Astrocyte (in vitro differentiated cells and primary cell): ENCODE measurements around the gene KCNH4. TPM values are rescaled to one million over a fixed set of nuclear protein-coding genes. Genes with fewer than 3 reads are reported as not detected.

Experiments used
- DNase-seq: peaks from one replicate; pipeline ENCODE4 v3.0.0-alpha.2; 2010; ENCODE audit warnings: low read depth
- FAIRE-seq: peaks from 2 replicates; lab custom pipeline; 2011; peaks lifted over from hg19 to GRCh38; lab: Jason Lieb, UNC
- H2AFZ ChIP-seq: 2 replicates; pipeline ENCODE4 v1.6.0; 2012; ENCODE audit warnings: low read depth, low read length, inconsistent platforms
- H3K27ac ChIP-seq: 2 replicates; pipeline ENCODE4 v1.5.1; 2011; ENCODE audit warnings: low read depth, low read length, inconsistent platforms
- H3K27me3 ChIP-seq: 2 replicates; pipeline ENCODE4 v1.6.0; 2011; ENCODE audit warnings: low read length, inconsistent platforms; ENCODE audit not compliant: insufficient read depth
- H3K36me3 ChIP-seq: 2 replicates; pipeline ENCODE4 v1.5.1; 2011; ENCODE audit warnings: low read length, inconsistent platforms; ENCODE audit not compliant: insufficient read depth
- H3K4me1 ChIP-seq: 2 replicates; pipeline ENCODE4 v1.5.1; 2011; ENCODE audit warnings: low read length, inconsistent platforms; ENCODE audit not compliant: insufficient read depth
- H3K4me2 ChIP-seq: 2 replicates; pipeline ENCODE4 v1.6.0; 2012; ENCODE audit warnings: low read length, inconsistent platforms
- H3K4me3 ChIP-seq: 2 replicates; pipeline ENCODE4 v1.5.1; 2011; ENCODE audit warnings: low read depth, mild to moderate bottlenecking, low read length, inconsistent platforms; ENCODE audit not compliant: insufficient read depth
- H3K79me2 ChIP-seq: 2 replicates; pipeline ENCODE4 v1.6.0; 2012; ENCODE audit warnings: mild to moderate bottlenecking, low read length, inconsistent platforms; ENCODE audit not compliant: insufficient read depth
- H3K9ac ChIP-seq: 2 replicates; pipeline ENCODE4 v1.6.0; 2012; ENCODE audit warnings: mild to moderate bottlenecking, low read length, inconsistent platforms
- H3K9me3 ChIP-seq: 2 replicates; pipeline ENCODE4 v1.5.1; 2012; ENCODE audit warnings: low read depth, mild to moderate bottlenecking, low read length, inconsistent platforms; ENCODE audit not compliant: insufficient read depth
- H4K20me1 ChIP-seq: 2 replicates; pipeline ENCODE4 v1.6.0; 2012; ENCODE audit warnings: low read length, inconsistent platforms; ENCODE audit not compliant: insufficient read depth
- H3K27ac Mint-ChIP-seq: one replicate; pipeline ENCODE4 v1.8.0; 2021; ENCODE audit warnings: mild to moderate bottlenecking, mixed read lengths; ENCODE audit not compliant: unreplicated experiment
- H3K27me3 Mint-ChIP-seq: one replicate; pipeline ENCODE4 v1.8.0; 2021; ENCODE audit warnings: low read depth, mixed read lengths; ENCODE audit not compliant: unreplicated experiment
- H3K36me3 Mint-ChIP-seq: one replicate; pipeline ENCODE4 v1.8.0; 2021; ENCODE audit warnings: low read depth, mixed read lengths; ENCODE audit not compliant: unreplicated experiment
- H3K4me1 Mint-ChIP-seq: one replicate; pipeline ENCODE4 v1.8.0; 2021; ENCODE audit warnings: low read depth, mixed read lengths; ENCODE audit not compliant: unreplicated experiment
- H3K4me3 Mint-ChIP-seq: one replicate; pipeline ENCODE4 v1.8.0; 2021; ENCODE audit warnings: mild to moderate bottlenecking, moderate library complexity, mixed read lengths; ENCODE audit not compliant: unreplicated experiment
- H3K9me3 Mint-ChIP-seq: one replicate; pipeline ENCODE4 v1.8.0; 2021; ENCODE audit warnings: mild to moderate bottlenecking, mixed read lengths; ENCODE audit not compliant: unreplicated experiment
- EZH2 ChIP-seq: IDR thresholded peaks from 2 replicates; pipeline ENCODE4 v1.6.1; 2012; ENCODE audit warnings: mild to moderate bottlenecking, low read length, inconsistent platforms; ENCODE audit not compliant: insufficient read depth
- total RNA-seq: library from RNA; stranded (reverse); gene quantifications from 2 replicates; pipeline ENCODE4 v1.2.1, GENCODE V29; 2021
- TF ChIP-seq, protein P1 (sequence below): IDR thresholded peaks from 2 replicates; pipeline ENCODE4 v1.5.1; 2011; ENCODE audit warnings: low read depth, mild to moderate bottlenecking, inconsistent platforms, low read length, moderate library complexity; ENCODE audit not compliant: insufficient read depth

Gene KCNH4
- total RNA-seq, 1 donor from 2014 or later = not detected

- Histone ChIP-seq H3K27ac (no peak overlapping the region), H2AFZ (no peak overlapping the region), H4K20me1 (peaks cover 4% of the 10 kb centered on the region), H3K9me3 (no peaks in the 10 kb centered on the region), H3K9ac (no peak overlapping the region), H3K36me3 (no peaks in the 10 kb centered on the region), H3K27me3 (peaks cover 31% of the 10 kb centered on the region), H3K4me1 (peaks cover 10% of the 10 kb centered on the region), H3K4me3 (no peak overlapping the region), H3K4me2 (no peak overlapping the region), H3K79me2 (no peaks in the 10 kb centered on the region)
- DNase-seq = no peak
- no peak for TF ChIP-seq EZH2
- TF ChIP-seq, protein P1, sequence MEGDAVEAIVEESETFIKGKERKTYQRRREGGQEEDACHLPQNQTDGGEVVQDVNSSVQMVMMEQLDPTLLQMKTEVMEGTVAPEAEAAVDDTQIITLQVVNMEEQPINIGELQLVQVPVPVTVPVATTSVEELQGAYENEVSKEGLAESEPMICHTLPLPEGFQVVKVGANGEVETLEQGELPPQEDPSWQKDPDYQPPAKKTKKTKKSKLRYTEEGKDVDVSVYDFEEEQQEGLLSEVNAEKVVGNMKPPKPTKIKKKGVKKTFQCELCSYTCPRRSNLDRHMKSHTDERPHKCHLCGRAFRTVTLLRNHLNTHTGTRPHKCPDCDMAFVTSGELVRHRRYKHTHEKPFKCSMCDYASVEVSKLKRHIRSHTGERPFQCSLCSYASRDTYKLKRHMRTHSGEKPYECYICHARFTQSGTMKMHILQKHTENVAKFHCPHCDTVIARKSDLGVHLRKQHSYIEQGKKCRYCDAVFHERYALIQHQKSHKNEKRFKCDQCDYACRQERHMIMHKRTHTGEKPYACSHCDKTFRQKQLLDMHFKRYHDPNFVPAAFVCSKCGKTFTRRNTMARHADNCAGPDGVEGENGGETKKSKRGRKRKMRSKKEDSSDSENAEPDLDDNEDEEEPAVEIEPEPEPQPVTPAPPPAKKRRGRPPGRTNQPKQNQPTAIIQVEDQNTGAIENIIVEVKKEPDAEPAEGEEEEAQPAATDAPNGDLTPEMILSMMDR = no peak
- Mint-ChIP-seq H3K36me3 (no peaks in the 10 kb centered on the region), H3K27ac (no peak overlapping the region), H3K27me3 (peaks cover 61% of the 10 kb centered on the region), H3K4me1 (peaks cover 8% of the 10 kb centered on the region), H3K9me3 (no peaks in the 10 kb centered on the region), H3K4me3 (no peak overlapping the region)
- FAIRE-seq = no peak
These were observed 1.6 kb downstream of the KCNH4 start for GRCh38 chr17:42179335-42179734.

DNA sequence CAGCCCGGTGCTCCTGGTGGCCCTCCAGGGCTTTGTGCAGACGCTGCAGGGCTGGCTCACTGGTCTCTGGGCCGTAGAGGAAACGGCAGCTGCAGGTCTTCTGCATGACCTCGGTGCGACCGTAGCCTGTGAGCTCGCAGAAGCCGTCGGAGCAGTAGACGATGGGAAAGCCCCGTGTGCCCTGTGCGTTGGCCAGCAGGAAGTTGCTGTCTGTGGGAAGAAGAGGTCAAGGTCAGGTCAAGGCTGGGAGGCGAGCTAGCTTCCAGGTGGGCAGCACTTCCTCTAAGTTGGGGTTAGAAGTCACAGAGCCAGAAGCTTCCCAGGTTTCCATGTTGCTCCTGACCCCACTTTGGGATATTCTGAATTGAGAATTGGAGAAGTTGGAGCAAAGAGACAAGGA, 2.1 kb downstream of the KCNH4 start:
- no peaks in the 10 kb centered on the region for H3K9me3 Mint-ChIP-seq
- H3K27ac ChIP-seq = no peak overlapping the region
- no peaks in the 10 kb centered on the region for H3K36me3 Mint-ChIP-seq
- no peak overlapping the region for H3K9ac ChIP-seq
- DNase-seq (no peak), FAIRE-seq (no peak)
- TF ChIP-seq, protein P1 = no peak
- no peak for TF ChIP-seq EZH2
- H3K4me1 Mint-ChIP-seq = peaks cover 7% of the 10 kb centered on the region
- no peak overlapping the region for H3K4me3 Mint-ChIP-seq
- no peak overlapping the region for H2AFZ ChIP-seq
- peaks cover 33% of the 10 kb centered on the region for H3K27me3 ChIP-seq
- H3K4me2 ChIP-seq = no peak overlapping the region
- no peaks in the 10 kb centered on the region for H3K36me3 ChIP-seq
- no peaks in the 10 kb centered on the region for H3K79me2 ChIP-seq
- H3K27me3 Mint-ChIP-seq = peaks cover 63% of the 10 kb centered on the region
- peaks cover 4% of the 10 kb centered on the region for H4K20me1 ChIP-seq
- no peak overlapping the region for H3K27ac Mint-ChIP-seq
- no peak overlapping the region for H3K4me3 ChIP-seq
- H3K4me1 ChIP-seq = peaks cover 6% of the 10 kb centered on the region
- H3K9me3 ChIP-seq = no peaks in the 10 kb centered on the region

DNA sequence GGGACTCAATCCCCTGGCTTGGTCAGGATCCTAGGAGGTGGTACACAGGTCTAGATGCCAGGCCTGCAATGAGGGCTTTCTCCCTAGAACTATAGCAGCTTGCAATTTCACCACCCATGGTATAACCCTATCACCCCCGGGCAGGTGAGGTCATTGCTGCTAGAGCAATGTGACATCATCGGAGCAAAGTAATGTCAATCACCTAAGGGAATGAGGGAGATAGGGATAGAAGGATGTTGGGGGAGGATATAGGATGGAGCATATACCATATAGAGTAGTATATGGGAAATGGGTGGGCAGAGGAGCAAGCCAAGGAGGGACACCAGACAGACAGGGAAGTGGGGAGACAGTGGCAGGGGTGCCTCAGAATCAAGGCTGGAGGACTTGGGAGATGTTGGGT, 3.3 kb downstream of the KCNH4 start:
- Histone ChIP-seq H3K4me3 (no peak overlapping the region), H3K9me3 (no peaks in the 10 kb centered on the region), H2AFZ (no peak overlapping the region), H3K4me2 (no peak overlapping the region), H3K27ac (no peak overlapping the region), H3K79me2 (no peaks in the 10 kb centered on the region), H3K4me1 (no peaks in the 10 kb centered on the region), H4K20me1 (no peaks in the 10 kb centered on the region), H3K27me3 (peaks cover 35% of the 10 kb centered on the region), H3K9ac (no peak overlapping the region), H3K36me3 (no peaks in the 10 kb centered on the region)
- H3K4me3 Mint-ChIP-seq = no peak overlapping the region
- no peaks in the 10 kb centered on the region for H3K36me3 Mint-ChIP-seq
- no peak overlapping the region for H3K27ac Mint-ChIP-seq
- FAIRE-seq = no peak
- DNase-seq = no peak
- H3K9me3 Mint-ChIP-seq = no peaks in the 10 kb centered on the region
- peaks cover 68% of the 10 kb centered on the region for H3K27me3 Mint-ChIP-seq
- H3K4me1 Mint-ChIP-seq = no peaks in the 10 kb centered on the region
- TF ChIP-seq, protein P1 = no peak
- no peak for TF ChIP-seq EZH2
